HEK293 (cell line): ENCODE measurements around the gene RECQL.

ENCODE experiments used
- CTCF ChIA-PET: fragments of 350-600 bp; formaldehyde crosslinking; extraction: SDS; loops from one replicate; lab custom pipeline; 2021; ENCODE audit warnings: antibody characterized with exemption; lab: Yijun Ruan, JAX
- POLR2A ChIA-PET: fragments of 300-600 bp; formaldehyde crosslinking; extraction: SDS; loops from one replicate; lab custom pipeline; 2020; ENCODE audit warnings: antibody characterized with exemption, inconsistent platforms; lab: Yijun Ruan, JAX
- H3K27ac ChIP-seq: fragments of 200-500 bp; sonication (Bioruptor generic); 2 replicates; pipeline ENCODE4 v1.5.1; 2014; ENCODE audit warnings: low read depth, low read length, control low read depth, inconsistent platforms; ENCODE audit errors: extremely low read depth
- H3K36me3 ChIP-seq, 2 experiments: fragments of 200-500 bp in 1 of 2; sonication (Bioruptor generic) in 1 of 2; 1 replicate in 1 of 2; 2 replicates in 1 of 2; pipeline ENCODE4 v1.5.1; 2014 to 2017; ENCODE audit warnings: inconsistent platforms in 2 of 2, low read length in 2 of 2; ENCODE audit not compliant: control insufficient read depth in 2 of 2, insufficient read depth in 1 of 2
- H3K4me1 ChIP-seq: fragments of 200-500 bp; sonication (Bioruptor generic); 2 replicates; pipeline ENCODE4 v1.5.1; 2014; ENCODE audit warnings: mild to moderate bottlenecking, low read length, inconsistent platforms; ENCODE audit not compliant: control insufficient read depth, insufficient read depth
- H3K4me3 ChIP-seq: 2 replicates; pipeline ENCODE4 v1.5.1; 2011; ENCODE audit warnings: low read depth, mild to moderate bottlenecking, control low read depth, low read length, moderate library complexity
- H3K9me3 ChIP-seq: fragments of 200-500 bp; sonication (Bioruptor generic); 2 replicates; pipeline ENCODE4 v1.5.1; 2014; ENCODE audit warnings: low read depth, low read length, inconsistent platforms; ENCODE audit not compliant: control insufficient read depth, insufficient read depth
- EGR2 ChIP-seq: fragments of 450-650 bp; formaldehyde crosslinking; IDR thresholded peaks from 2 replicates; pipeline ENCODE4 v1.5.1; 2016; ENCODE audit warnings: low read depth, missing biosample characterization, missing genetic modification characterization
- GLI4 ChIP-seq: fragments of 450-650 bp; formaldehyde crosslinking; IDR thresholded peaks from 2 replicates; pipeline ENCODE4 v1.5.1; 2016; ENCODE audit warnings: missing biosample characterization, missing genetic modification characterization
- HOXC10 ChIP-seq: sonication (generic); formaldehyde crosslinking; IDR thresholded peaks from 2 replicates; pipeline ENCODE4 v1.8.1; 2023; ENCODE audit warnings: mild to moderate bottlenecking, missing genetic modification reagents
- IKZF3 ChIP-seq: fragments of 450-650 bp; IDR thresholded peaks from 2 replicates; pipeline ENCODE4 v1.5.0; 2018; ENCODE audit warnings: missing biosample characterization, mild to moderate bottlenecking, missing genetic modification characterization, moderate library complexity
- KLF8 ChIP-seq: fragments of 450-650 bp; formaldehyde crosslinking; IDR thresholded peaks from 2 replicates; pipeline ENCODE4 v1.5.1; 2016; ENCODE audit warnings: missing biosample characterization, missing genetic modification characterization
- MZF1 ChIP-seq: fragments of 450-650 bp; formaldehyde crosslinking; IDR thresholded peaks from 2 replicates; pipeline ENCODE4 v1.5.1; 2017; ENCODE audit warnings: missing biosample characterization, missing genetic modification characterization, borderline replicate concordance
- SCRT2 ChIP-seq: fragments of 450-650 bp; formaldehyde crosslinking; IDR thresholded peaks from 2 replicates; pipeline ENCODE4 v1.5.1; 2016; ENCODE audit warnings: missing biosample characterization, missing genetic modification characterization
- SP7 ChIP-seq: fragments of 450-650 bp; formaldehyde crosslinking; IDR thresholded peaks from 2 replicates; pipeline ENCODE4 v1.5.1; 2016; ENCODE audit warnings: missing biosample characterization, missing genetic modification characterization
- YY1 ChIP-seq: fragments of 450-650 bp; formaldehyde crosslinking; IDR thresholded peaks from 2 replicates; pipeline ENCODE4 v1.5.1; 2018; ENCODE audit warnings: missing biosample characterization, missing genetic modification characterization
- ZNF10 ChIP-seq: fragments of 450-650 bp; formaldehyde crosslinking; IDR thresholded peaks from 2 replicates; pipeline ENCODE4 v1.5.1; 2017; ENCODE audit warnings: missing biosample characterization, missing genetic modification characterization
- ZNF140 ChIP-seq: fragments of 450-650 bp; formaldehyde crosslinking; IDR thresholded peaks from 2 replicates; pipeline ENCODE4 v1.5.1; 2016; ENCODE audit warnings: missing biosample characterization, missing genetic modification characterization
- ZNF18 ChIP-seq: fragments of 450-650 bp; formaldehyde crosslinking; IDR thresholded peaks from 2 replicates; pipeline ENCODE4 v1.5.1; 2016; ENCODE audit warnings: missing biosample characterization, missing genetic modification characterization
- ZNF202 ChIP-seq: fragments of 450-650 bp; formaldehyde crosslinking; IDR thresholded peaks from 2 replicates; pipeline ENCODE4 v1.5.1; 2016; ENCODE audit warnings: missing biosample characterization, missing genetic modification characterization, borderline replicate concordance
- ZNF221 ChIP-seq: fragments of 450-650 bp; formaldehyde crosslinking; IDR thresholded peaks from 2 replicates; pipeline ENCODE4 v1.5.1; 2017; ENCODE audit warnings: missing biosample characterization, missing genetic modification characterization, borderline replicate concordance
- ZNF23 ChIP-seq: fragments of 450-650 bp; formaldehyde crosslinking; IDR thresholded peaks from 2 replicates; pipeline ENCODE4 v1.5.1; 2016; ENCODE audit warnings: missing biosample characterization, missing genetic modification characterization, borderline replicate concordance
- ZNF292 ChIP-seq: fragments of 450-650 bp; formaldehyde crosslinking; IDR thresholded peaks from 2 replicates; pipeline ENCODE4 v1.5.1; 2016; ENCODE audit warnings: low read depth, missing biosample characterization, missing genetic modification characterization, borderline replicate concordance
- ZNF302 ChIP-seq: fragments of 450-650 bp; formaldehyde crosslinking; IDR thresholded peaks from 2 replicates; pipeline ENCODE4 v1.5.1; 2016; ENCODE audit warnings: missing biosample characterization, missing genetic modification characterization, low read depth
- ZNF354C ChIP-seq: fragments of 450-650 bp; formaldehyde crosslinking; IDR thresholded peaks from 2 replicates; pipeline ENCODE4 v1.5.1; 2016; ENCODE audit warnings: missing biosample characterization, missing genetic modification characterization, low read depth, borderline replicate concordance
- ZNF366 ChIP-seq: fragments of 450-650 bp; formaldehyde crosslinking; conservative IDR thresholded peaks from 2 replicates; pipeline ENCODE4 v1.5.1; 2016; ENCODE audit warnings: missing biosample characterization, missing genetic modification characterization
- ZNF416 ChIP-seq: fragments of 450-650 bp; formaldehyde crosslinking; IDR thresholded peaks from 2 replicates; pipeline ENCODE4 v1.5.1; 2016; ENCODE audit warnings: missing biosample characterization, missing genetic modification characterization
- ZNF530 ChIP-seq: fragments of 450-650 bp; formaldehyde crosslinking; IDR thresholded peaks from 2 replicates; pipeline ENCODE4 v1.5.1; 2016; ENCODE audit warnings: low read depth, missing biosample characterization, missing genetic modification characterization
- ZNF707 ChIP-seq: fragments of 450-650 bp; formaldehyde crosslinking; IDR thresholded peaks from 2 replicates; pipeline ENCODE4 v1.5.1; 2016; ENCODE audit warnings: missing biosample characterization, missing genetic modification characterization
- ZNF76 ChIP-seq: fragments of 450-650 bp; formaldehyde crosslinking; IDR thresholded peaks from 2 replicates; pipeline ENCODE4; 2016; ENCODE audit warnings: low read depth, missing biosample characterization, missing genetic modification characterization, borderline replicate concordance
- ZSCAN16 ChIP-seq: fragments of 450-650 bp; formaldehyde crosslinking; IDR thresholded peaks from 2 replicates; pipeline ENCODE4 v1.5.1; 2016; ENCODE audit warnings: missing biosample characterization, missing genetic modification characterization
- TF ChIP-seq, protein P1 (sequence below): fragments of 450-650 bp; formaldehyde crosslinking; IDR thresholded peaks from 2 replicates; pipeline ENCODE4 v1.5.0; 2017; ENCODE audit warnings: missing biosample characterization, missing genetic modification characterization, borderline replicate concordance

Gene RECQL

DNA sequence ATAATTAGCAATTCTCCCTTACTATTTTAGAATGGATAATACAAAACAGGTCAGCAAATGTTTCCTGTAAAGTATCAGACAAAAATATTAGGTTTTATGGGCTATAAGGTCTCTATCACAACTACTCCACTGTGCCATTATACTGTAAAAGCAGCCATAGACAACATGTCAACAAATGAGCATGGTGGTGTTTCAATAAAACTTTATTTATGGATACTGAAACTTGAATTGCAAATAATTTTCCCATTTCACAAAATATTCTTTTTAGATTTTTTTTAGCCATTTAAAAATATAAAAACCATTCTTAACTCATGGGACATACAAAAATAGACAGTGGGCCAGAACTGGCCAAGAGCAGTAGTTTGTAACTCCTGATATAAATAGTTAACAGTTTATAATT, 15.4 kb downstream of the RECQL start (continued):
- TF ChIP-seq ZNF76 (tag by site-specific recombination): no peak
- TF ChIP-seq ZNF221: no peak

GRCh38 chr12:21483531-21483930, 17.9 kb downstream of the RECQL start:
- POLR2A ChIA-PET: no interaction called here
- CTCF ChIA-PET: interaction anchor here (0.6 kb wide), 1 partner anchor 1152 kb away, joined by 3 read pairs; no protein-coding TSS in a partner anchor
- no peak for TF ChIP-seq ZNF530 (tag by site-specific recombination)
- TF ChIP-seq ZNF76 (tag by site-specific recombination): no peak
- no peak for TF ChIP-seq ZNF292 (tag by site-specific recombination)
- TF ChIP-seq HOXC10 (CRISPR knock-in tag): no peak
- no peak for TF ChIP-seq ZNF18
- TF ChIP-seq ZNF416 (tag by site-specific recombination): no peak
- H3K36me3 ChIP-seq: peaks cover 34 to 51% of the 10 kb centered on the region in 2 experiments
- no peaks in the 10 kb centered on the region for H3K4me1 ChIP-seq
- H3K4me3 ChIP-seq: no peak overlapping the region
- H3K27ac ChIP-seq: no peak overlapping the region
- no peaks in the 10 kb centered on the region for H3K9me3 ChIP-seq

- no peak overlapping the region for H3K27ac ChIP-seq
- H3K9me3 ChIP-seq: no peaks in the 10 kb centered on the region
- POLR2A ChIA-PET: no interaction called here
- H3K36me3 ChIP-seq: peaks cover 39 to 77% of the 10 kb centered on the region in 2 experiments
- H3K4me3 ChIP-seq: no peak overlapping the region
- no peaks in the 10 kb centered on the region for H3K4me1 ChIP-seq
- CTCF ChIA-PET: interaction anchor here (0.5 to 0.7 kb wide), 2 partner anchors 32 to 111 kb away, joined by 3 read pairs; no protein-coding TSS in a partner anchor
- no peak for TF ChIP-seq MZF1
- TF ChIP-seq ZSCAN16: no peak
- no peak for TF ChIP-seq EGR2 (tag by site-specific recombination)
- no peak for TF ChIP-seq ZNF202 (tag by site-specific recombination)
- TF ChIP-seq ZNF707 (tag by site-specific recombination): no peak
- TF ChIP-seq ZNF10 (tag by site-specific recombination): no peak
- TF ChIP-seq IKZF3 (tag by site-specific recombination): no peak
- TF ChIP-seq ZNF302 (tag by site-specific recombination): no peak
- TF ChIP-seq SP7 (tag by site-specific recombination): no peak
- TF ChIP-seq YY1: no peak
- no peak for TF ChIP-seq ZNF140 (tag by site-specific recombination)
- TF ChIP-seq KLF8 (tag by site-specific recombination): no peak
- TF ChIP-seq GLI4 (tag by site-specific recombination): no peak
- TF ChIP-seq SCRT2 (tag by site-specific recombination): no peak
- TF ChIP-seq ZNF354C (tag by site-specific recombination): no peak
- TF ChIP-seq, protein P1, sequence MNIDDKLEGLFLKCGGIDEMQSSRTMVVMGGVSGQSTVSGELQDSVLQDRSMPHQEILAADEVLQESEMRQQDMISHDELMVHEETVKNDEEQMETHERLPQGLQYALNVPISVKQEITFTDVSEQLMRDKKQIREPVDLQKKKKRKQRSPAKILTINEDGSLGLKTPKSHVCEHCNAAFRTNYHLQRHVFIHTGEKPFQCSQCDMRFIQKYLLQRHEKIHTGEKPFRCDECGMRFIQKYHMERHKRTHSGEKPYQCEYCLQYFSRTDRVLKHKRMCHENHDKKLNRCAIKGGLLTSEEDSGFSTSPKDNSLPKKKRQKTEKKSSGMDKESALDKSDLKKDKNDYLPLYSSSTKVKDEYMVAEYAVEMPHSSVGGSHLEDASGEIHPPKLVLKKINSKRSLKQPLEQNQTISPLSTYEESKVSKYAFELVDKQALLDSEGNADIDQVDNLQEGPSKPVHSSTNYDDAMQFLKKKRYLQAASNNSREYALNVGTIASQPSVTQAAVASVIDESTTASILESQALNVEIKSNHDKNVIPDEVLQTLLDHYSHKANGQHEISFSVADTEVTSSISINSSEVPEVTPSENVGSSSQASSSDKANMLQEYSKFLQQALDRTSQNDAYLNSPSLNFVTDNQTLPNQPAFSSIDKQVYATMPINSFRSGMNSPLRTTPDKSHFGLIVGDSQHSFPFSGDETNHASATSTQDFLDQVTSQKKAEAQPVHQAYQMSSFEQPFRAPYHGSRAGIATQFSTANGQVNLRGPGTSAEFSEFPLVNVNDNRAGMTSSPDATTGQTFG (tag by site-specific recombination): no peak
- no peak for TF ChIP-seq ZNF23 (tag by site-specific recombination)
- TF ChIP-seq ZNF366 (tag by site-specific recombination): no peak
Observed at GRCh38 chr12:21478756-21479455, 22.5 kb downstream of the RECQL start.
